HG03159 (cell line): ENCODE results near the gene INPP5E.
"Not testable (repeated sequence)": the region's sequence is repeated elsewhere in the genome, so short reads cannot be mapped to it uniquely, and the experiment has no call there.

ENCODE experiments used
- ATAC-seq: cut with Tn5 transposase; IDR thresholded peaks from one replicate; pipeline ENCODE4 v1.9.1; 2021; ENCODE audit warnings: mild to moderate bottlenecking, moderate library complexity; ENCODE audit not compliant: unreplicated experiment

The INPP5E gene

DNA sequence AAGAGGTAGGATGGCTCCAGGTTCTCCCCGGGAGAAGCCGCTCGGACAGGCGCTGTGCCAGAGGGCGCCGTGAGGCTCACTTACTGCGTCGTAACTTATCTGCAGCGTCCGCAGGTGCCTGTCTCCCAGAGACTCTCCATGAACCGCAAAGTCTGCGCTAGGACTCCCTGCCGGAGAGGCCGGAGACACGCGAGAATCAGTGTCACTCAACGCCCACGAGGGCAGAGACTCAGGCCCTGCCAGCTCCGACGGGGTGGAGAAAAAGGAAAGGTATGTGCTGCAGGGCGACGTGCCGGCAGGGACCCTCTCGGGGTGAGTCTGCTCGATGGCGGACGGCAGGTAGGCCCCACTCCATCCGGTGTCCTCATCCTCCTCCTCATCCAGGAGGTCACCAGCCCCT lies 32.6 kb downstream of the INPP5E start:
- ATAC-seq: not testable (repeated sequence)

DNA sequence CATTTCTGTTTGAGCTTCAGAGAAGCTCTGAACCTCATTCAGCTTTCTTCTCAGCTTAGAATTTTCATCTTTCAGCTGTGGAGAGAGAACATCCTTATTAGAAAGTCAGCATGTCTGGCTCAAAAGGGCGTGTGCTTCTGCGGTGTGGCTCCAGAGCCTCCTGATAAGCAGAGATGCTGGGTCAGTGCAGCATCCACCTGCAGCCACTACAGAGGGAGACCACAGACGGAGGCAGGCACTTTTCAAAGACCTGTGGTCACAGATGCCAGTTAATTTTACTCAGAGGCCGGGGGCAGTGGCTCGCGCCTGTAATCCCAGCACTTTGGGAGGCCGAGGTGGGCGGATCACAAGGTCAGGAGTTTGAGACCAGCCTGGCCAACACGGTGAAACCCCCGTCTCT lies 33.7 kb downstream of the INPP5E start:
- not testable (repeated sequence) for ATAC-seq

DNA sequence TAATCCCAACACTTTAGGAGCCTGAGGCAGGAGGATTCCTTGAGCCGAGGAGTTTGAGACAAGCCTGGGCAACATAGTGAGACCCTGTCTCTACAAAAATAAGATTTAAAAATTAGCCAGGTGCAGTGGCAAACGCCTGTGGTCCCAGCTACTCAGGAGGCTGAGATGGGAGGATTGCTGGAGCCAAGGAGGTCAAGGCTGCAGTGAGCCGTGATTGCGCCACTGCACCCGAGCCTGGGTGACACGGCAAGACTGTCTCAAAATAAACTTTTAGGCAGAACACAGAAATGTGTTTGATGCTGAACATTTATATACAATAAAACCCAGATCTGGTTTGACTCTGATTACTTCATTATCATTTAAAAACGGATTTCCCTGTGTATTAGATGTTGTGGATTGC lies 34.2 kb downstream of the INPP5E start:
- ATAC-seq: no peak

DNA sequence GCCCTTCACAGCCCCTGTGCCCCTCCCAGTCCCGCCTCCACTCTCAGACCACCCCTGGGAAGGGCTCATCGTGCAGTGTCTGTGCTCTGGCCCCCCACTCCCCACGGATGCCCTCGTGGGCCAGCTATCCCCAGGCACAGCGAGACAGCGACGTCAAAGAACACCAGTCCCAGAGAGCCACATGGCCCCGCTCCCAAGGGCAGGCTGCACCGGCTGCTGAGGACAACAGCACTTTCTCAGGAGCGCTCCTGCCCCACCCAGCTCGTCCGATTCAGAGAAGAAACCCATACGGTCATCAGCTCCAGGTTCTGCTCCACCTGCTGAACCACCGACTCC lies 34.9 kb downstream of the INPP5E start:
- no peak for ATAC-seq

DNA sequence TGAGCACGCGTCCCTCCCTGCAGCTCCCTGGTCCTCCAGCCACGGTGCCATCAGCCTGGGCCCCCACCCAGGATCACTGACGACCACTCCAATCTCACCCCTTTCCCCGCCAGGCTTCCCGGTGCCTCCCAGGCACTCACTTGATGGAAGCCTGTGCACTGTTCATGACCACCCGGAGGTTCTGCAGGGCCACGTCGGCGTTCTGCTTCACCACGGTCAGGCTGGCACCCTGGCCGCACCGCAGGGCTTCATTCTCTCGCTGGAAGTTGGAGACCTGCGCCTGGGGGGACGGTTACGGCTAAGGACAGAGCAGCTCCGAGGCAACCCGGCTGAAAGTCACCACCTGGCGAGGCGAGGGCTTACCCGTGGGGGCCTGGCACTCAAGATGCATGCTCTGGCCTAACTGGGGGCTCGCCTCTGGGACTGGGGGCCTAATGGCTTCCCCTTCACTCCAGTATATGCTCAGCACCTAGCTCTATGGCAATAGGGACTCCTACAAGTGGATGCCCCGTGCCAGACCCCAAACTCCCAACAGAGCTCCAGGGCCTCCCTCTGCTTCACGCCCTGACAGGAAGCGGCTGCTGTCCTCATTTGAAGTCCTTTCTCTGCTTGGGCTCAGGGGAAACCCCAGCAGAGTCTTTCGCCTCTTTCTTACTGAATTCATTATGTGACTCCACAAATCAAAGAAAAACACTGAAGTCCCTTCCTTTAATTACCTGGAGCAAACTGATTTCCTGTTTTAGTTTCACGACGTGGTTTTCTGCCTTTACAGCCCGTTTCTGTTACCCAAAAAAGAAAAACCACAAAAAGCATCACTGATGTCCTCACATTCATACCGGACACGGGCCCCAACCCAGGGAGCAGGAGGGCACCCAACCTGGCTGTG lies 35.5 kb downstream of the INPP5E start:
- no peak for ATAC-seq

DNA sequence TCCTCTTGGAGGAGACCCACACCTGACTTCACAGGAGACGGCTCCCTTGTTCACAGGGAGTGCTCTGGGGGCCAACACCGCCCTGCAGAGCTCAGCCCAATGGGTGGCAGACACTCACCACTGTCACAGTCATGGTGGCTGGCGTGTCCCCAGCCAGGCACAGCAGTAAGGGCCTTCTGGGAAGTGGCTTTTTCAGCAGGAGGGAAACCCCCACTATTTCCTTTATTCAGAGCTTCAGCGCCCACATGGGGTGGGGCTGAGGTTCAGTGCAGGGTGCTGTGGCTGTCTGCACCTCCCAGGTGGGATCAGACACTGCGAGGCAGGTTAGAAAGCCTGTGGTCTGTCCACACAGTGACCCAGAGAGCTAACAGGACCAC lies 36.1 kb downstream of the INPP5E start:
- no peak for ATAC-seq

DNA sequence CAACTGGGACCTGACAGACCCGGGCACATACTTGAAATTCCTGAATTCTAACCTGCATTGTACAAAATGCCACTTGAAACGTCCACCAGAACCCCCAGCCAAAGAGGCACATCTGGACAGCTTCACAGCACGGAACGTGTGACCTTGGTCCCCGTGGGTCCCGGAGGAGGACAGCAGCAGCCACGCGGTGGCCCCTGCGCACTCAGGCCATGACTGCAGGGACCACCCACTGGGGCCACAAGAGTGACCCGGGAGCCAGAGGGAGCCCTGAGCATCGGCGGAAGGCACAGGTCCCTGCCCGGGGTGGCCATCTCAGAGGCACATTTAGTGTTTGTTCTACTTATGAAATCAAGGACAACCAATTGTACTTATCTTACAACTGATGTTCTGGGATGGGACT lies 37.6 kb downstream of the INPP5E start:
- ATAC-seq: no peak

DNA sequence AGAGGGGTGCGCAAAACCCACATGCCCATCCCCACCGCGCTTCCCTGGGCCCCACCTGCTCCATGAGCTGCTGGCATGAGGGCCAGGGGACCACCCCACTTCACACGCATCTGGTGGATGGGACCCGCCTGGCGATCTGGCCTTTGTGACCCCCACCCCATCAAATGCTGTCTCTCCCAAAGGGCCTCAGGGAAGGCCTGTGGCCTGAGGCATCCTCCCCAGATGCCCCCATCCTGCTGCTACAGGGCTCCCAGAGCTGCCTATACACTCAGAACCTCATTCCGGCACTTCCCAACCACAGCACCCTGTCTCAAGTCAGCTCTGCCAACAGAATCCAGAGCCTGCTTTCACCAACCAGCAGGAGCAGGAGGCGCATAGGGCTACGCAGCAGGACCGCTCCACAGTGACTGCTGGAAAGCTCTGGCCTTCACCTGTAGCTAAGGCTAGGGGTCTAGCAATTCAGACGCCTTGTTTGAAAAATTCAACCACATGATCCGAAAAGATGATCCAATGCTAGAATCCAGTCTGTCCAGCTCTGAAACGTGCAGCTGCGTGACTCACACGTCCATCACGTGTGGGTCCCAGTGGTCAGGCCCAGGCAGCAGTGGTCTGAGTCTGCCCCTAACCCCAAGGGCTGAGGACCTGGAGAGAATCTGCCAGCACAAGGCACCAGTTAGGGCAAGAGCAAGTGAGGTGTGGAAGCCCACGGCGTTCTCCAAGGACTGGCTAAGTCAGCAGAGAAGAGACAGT lies 38.3 kb downstream of the INPP5E start:
- ATAC-seq: no peak

DNA sequence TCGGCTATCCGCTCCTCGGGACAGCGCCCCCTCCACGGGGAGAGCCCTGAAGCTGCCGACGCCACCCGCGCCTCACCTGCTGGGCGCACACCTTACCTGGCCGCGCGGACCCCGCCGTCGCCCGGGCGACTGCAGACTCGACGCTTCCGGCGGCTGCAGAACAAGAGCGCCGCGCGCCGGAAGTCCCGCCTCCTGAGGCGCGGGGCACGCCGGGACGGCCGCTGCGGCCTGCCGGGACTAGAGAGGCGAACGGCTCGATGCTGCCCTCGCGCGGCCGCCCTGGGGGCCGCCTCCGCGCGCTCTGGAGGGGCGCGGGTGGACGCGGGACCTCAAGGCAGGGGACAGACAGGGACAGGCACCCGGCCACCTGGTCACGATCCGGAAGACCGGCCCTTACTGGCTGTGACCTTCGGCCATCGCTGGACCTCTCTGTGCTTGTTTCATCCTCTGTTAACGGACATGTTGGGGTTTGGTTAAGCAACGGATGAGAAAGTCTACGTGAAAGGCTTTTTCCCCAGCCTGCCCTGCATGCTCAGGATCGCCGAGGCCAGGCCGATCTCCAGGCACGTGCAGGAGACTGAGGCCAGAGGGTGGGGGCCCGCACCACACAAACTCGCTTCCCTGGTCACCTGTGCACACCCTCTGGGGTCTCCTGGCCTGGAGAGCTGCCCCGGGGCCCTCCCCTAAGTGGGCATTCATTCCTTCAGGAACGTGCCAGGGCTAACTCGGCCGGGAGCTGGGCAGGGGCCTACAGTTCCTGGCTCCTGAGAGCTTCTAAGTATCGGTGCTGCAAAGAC lies 39.4 kb downstream of the INPP5E start, which contains the start of gene SNAPC4:
Gene SNAPC4, minus strand, starts transcription at position 133 of the 797 bp plus-strand sequence. CDS start 1,742 bp downstream, outside the sequence.
- peak; percentile 65 for ATAC-seq

DNA sequence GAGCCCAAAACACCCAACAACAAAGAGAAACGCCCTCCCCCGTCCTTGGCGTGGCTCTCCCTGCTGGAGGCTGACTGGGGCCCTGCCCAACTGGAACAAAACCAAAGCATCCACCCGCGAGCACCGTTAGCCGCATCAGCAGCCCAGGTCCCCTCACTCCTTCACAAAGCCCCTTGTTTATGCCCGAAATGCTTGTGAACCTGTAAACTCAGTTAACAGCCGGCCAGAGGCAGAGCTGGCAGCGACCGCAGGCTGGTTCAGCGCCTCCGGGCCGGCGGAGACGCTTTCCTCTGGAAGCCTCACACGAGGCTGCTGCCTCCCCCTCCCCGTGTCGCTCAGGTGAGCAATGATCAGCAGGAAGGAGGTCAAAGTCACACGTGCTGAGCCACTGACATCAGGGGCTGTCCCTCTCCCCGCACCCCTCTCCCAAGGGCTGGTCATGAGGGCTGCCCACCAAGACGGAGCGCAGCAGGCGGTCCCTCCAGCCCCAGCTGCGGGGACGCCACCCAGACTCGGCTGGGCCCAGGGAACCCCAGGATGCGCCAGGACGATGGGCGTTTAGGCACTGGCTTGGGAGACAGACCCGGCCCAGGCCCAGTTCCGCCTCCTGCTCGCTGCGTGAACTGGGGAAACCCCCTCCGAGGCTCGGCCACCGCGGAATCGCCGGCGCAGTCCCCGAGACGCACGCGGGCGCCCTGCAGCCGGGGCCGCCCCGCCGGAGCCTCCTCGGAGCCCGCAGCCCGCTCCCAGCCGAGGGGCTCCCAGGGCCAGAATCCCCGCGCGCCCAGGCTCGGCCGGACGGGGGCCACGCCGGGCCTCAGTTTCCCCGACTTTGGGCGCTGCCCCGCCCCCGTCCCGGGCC lies 40.2 kb downstream of the INPP5E start:
- no peak for ATAC-seq

DNA sequence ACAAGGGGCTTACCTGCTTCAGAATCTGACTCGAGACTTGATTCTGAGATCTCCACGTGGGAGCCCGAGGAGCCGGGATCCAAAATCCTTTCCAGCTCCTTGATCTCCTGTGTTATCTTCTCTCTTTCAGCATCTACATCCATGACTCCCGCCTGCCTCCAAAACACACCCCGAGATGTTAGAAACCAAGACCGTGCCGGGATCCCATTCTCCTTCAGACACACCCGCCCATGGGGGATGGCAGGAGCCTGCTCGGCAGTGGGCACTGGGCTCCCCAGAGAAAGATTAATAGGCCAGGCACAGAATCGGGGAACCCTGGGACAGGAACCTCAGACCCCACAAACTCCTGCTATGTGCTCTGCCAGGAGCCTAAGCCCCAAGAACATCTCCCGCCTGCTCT lies 41.4 kb downstream of the INPP5E start:
- no peak for ATAC-seq

DNA sequence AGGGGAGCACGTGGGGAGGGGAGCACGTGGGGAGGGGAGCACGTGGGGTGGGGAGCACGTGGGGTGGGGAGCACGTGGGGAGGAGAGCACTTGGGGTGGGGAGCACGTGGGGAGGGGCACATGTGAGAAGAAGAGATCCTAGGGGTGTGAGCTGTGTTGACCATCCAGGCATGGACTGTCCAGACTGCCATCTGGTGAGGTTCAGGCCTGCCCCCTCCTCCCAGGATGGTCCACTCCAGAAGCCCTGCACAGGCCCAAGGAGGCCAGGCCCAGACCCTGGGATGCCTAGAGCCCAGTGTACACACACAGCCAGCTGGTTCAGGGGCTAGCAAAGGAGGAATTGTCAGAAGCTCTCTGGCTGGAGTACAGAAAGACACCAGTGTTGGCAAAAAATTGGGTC lies 42.0 kb downstream of the INPP5E start:
- ATAC-seq: no peak

DNA sequence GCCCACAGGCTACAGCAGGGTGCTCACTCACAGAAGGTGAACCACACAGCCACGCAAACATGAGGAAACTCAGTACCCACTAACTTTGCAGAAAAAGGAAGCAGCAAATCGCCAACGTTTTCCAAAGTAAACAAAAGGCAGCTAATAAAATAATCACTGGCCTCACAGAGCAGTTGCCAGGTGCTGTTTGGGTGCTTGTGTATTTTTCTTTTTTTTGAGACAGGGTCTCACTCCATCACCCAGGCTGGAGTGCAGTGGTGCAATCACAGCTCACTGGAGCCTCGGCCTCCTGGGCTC lies 43.5 kb downstream of the INPP5E start:
- ATAC-seq: no peak

DNA sequence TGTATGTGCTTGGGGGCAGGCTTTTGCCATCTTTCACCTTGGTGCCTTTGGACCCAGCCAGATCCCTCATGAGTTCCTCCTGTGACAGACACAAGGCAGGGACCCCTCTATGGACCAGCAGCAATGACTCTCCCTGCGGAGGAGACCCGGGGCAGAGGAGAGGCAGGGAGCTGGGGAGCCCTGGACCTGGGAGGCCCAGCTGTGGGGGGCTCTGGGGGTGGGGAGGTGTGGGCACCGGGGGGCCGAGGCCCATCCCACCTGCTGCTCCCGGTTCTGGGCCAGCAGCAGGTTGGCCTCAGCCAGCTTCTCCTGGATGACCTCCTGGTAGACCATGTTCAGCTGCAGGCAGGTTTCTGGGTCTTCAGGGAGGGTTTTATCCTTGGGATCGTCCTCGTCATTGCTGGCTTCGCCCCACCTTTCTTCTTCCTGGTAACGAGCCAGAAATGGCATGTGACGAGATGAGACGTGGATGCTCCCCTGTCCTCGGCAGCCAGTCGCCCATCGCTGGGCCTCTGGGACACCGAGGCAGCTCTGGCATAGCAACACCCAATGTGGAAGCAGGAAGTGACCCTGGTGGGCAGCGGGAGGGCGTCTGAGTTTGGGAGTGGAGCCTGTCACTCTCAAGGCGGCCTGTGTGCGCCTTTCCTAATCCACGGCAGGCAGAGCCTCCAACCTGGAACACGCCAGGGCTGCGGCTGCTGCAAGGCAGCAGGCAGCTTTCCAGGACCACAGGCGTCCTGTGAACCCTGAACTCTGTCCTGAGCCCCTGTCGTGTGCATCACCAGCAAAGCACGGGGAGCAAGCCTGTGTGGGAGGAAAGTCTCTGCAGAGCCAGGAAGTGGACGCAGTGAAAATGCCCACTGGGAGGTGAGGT lies 44.1 kb downstream of the INPP5E start:
- no peak for ATAC-seq

DNA sequence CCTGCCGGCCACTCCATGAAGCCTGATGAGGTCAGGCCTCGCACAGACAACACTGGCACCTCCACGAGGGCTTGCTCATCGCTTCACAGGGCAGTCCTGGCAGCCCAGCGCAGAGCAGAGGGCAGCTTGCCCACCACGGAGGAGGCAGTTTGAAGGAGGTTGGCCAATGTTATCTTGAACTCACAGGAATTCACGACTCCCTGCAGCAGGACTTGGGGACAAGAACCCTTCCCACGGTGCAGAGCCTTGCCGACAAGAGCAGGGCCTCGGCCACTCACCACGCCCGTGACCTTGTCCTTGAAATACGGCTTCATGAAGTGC lies 44.7 kb downstream of the INPP5E start:
- ATAC-seq: no peak

DNA sequence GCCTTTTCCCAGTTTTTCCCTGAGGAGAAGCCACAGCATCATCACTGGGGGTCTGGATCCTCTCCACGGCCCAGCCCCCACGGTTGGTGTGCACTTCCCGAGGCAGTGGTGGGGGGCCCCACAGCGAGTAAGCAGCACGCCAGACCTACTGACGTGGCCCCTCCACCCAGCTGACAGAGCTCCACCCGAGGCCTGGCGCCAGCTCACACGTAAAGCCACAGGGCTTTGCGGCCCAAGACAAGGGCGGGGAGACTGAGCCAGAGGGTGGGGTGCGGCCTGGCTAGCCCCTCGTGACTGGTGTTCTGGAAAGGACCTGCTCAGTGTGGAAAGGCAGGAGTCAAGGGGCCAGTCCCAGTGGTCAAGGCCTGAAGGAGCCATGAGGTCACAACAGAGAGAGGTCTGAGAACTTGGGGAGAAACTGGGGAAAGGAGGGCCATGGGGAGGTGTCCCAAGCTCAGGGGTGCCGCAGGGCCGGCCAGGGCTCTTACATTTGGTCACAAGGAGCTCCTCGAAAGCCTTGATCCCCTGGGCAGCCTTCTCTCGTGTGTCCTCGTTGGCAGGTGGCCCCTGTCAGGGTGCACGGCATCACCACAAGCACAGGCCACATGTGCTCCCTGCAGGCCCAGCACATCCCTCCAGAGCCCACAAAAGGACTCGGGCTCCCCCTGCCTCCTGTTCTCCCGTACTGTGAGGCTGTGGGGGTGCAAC lies 45.2 kb downstream of the INPP5E start:
- no peak for ATAC-seq

DNA sequence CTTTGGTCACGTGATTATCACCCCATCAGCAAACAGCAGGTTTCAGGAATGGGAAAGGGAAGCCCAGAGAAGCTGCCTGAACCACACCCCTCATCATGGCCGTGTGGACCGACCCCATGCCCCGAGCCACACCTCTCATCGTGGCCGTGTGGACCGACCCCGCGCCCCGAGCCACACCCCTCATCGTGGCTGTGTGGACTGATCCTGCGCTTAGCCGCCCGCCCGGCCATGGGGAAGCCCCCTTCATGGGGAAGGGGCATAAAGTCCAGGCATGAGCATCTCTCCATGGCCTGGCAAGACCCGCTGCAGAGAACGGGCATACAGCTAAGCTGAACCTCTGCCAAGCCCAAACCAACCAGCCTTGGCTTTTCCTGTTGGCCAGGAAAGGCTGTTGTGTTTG lies 46.1 kb downstream of the INPP5E start:
- no peak for ATAC-seq

DNA sequence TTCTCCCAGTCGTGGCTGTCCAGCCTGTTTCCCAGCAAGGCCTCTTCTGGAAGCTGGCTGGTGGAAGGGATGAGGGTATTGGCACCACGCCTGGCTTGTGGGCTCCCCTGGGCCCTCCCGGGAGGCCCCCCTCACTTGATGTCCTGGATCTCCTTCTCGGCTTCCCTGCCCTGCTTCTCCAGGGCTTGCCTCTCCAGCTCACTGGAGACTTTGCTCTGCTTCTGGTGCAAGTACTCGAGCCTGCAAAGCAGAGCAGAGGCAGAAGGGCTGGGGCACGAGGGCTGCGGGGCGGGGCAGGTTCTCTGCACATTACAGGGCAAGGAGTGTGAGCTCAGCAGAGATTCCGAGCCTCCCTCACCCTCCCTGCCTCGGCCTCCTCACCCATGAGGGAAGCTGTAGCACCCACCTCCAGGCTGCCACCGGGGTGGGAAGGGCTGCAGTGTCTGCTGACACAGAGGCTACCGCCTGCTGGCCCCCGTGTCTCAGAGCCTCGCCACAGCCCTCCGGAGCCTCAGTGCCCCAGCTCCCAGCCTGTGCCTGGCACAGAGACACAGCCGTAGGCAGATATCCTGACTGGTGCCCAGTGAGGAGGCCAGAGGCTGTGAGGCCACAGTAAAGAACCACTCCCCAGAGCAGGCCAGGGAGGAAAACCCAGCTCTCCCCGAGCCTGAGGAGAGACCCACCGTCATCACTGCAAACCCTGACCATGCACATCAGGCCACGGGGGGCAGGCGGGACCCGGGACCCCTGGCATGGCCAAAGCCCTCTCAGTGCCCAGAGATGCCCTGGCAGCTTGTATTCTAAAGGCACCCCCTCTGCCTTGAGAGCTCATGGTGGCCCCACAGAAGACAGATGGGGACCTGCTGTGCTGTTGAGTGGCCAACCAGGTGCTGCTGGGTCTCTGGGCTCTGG lies 46.9 kb downstream of the INPP5E start:
- ATAC-seq: no peak
